Keratinocyte (primary cell): ENCODE results near the gene ZFAND5. TPM values are rescaled to one million over a fixed set of nuclear protein-coding genes. Genes with fewer than 3 reads are reported as not detected.

ENCODE experiments used
- DNase-seq: peaks from one replicate; pipeline ENCODE4 v3.0.0-alpha.2; 2011; ENCODE audit warnings: low read depth, missing footprints, low spot score
- FAIRE-seq: peaks from 2 replicates; lab custom pipeline; 2011; peaks lifted over from hg19 to GRCh38; lab: Jason Lieb, UNC
- H2AFZ ChIP-seq: 2 replicates; pipeline ENCODE4 v1.6.0; 2012; ENCODE audit warnings: low read length, control low read depth, inconsistent platforms; ENCODE audit not compliant: control insufficient read depth
- H3K27ac ChIP-seq: 2 replicates; pipeline ENCODE4 v1.5.1; 2011; ENCODE audit warnings: low read length; ENCODE audit not compliant: control insufficient read depth, insufficient read depth
- H3K27me3 ChIP-seq: 3 replicates; pipeline ENCODE4 v1.6.0; 2011; ENCODE audit warnings: low read length; ENCODE audit not compliant: control insufficient read depth, insufficient read depth; ENCODE audit errors: extremely low read depth
- H3K36me3 ChIP-seq, 2 experiments: 2 replicates in 1 of 2; 3 replicates in 1 of 2; pipeline ENCODE4 v1.5.1; 2011; ENCODE audit warnings: low read length in 2 of 2, mild to moderate bottlenecking in 1 of 2; ENCODE audit not compliant: control insufficient read depth in 2 of 2, insufficient read depth in 2 of 2; ENCODE audit errors: extremely low read depth in 1 of 2
- H3K4me1 ChIP-seq: 3 replicates; pipeline ENCODE4 v1.5.1; 2011; ENCODE audit warnings: low read length; ENCODE audit not compliant: control insufficient read depth, insufficient read depth; ENCODE audit errors: extremely low read depth
- H3K4me2 ChIP-seq: 3 replicates; pipeline ENCODE4 v1.6.0; 2011; ENCODE audit warnings: low read depth, low read length; ENCODE audit not compliant: control insufficient read depth, insufficient read depth; ENCODE audit errors: extremely low read depth
- H3K4me3 ChIP-seq, 3 experiments: fragments of 200-600 bp in 1 of 3; sonication (generic) in 1 of 3; 2 replicates in 2 of 3; 3 replicates in 1 of 3; pipeline ENCODE4 v1.5.1; 2011 to 2016; ENCODE audit warnings: low read length in 3 of 3, mild to moderate bottlenecking in 3 of 3, control low read depth in 2 of 3, inconsistent platforms in 1 of 3, low read depth in 1 of 3, mixed read lengths in 1 of 3, mixed run types in 1 of 3, moderate library complexity in 1 of 3; ENCODE audit not compliant: control insufficient read depth in 2 of 3, insufficient read depth in 2 of 3; ENCODE audit errors: extremely low read depth in 1 of 3
- H3K79me2 ChIP-seq: 2 replicates; pipeline ENCODE4 v1.6.0; 2012; ENCODE audit warnings: low read length; ENCODE audit not compliant: control insufficient read depth, insufficient read depth
- H3K9ac ChIP-seq: 3 replicates; pipeline ENCODE4 v1.6.0; 2011; ENCODE audit warnings: low read length; ENCODE audit not compliant: control insufficient read depth, insufficient read depth; ENCODE audit errors: extremely low read depth
- H3K9me1 ChIP-seq: 3 replicates; pipeline ENCODE4 v1.6.0; 2011; ENCODE audit warnings: low read length; ENCODE audit not compliant: control insufficient read depth, insufficient read depth; ENCODE audit errors: extremely low read depth
- H3K9me3 ChIP-seq: 2 replicates; pipeline ENCODE4 v1.5.1; 2012; ENCODE audit warnings: low read depth, low read length; ENCODE audit not compliant: control insufficient read depth
- H4K20me1 ChIP-seq: 3 replicates; pipeline ENCODE4 v1.6.0; 2011; ENCODE audit warnings: low read length; ENCODE audit not compliant: control insufficient read depth, insufficient read depth; ENCODE audit errors: extremely low read depth
- CTCF ChIP-seq, 3 experiments: IDR thresholded peaks in 1 of 3; conservative IDR thresholded peaks in 1 of 3; optimal IDR thresholded peaks in 1 of 3; 2 replicates in 2 of 3; 3 replicates in 1 of 3; pipeline versions ENCODE3 to v1.5.1; 2011; ENCODE audit warnings: low read length in 3 of 3, mild to moderate bottlenecking in 3 of 3, moderate library complexity in 2 of 3, control low read depth in 1 of 3, inconsistent platforms in 1 of 3; ENCODE audit not compliant: insufficient read depth in 2 of 3; ENCODE audit errors: extremely low read depth in 1 of 3
- EZH2 ChIP-seq: IDR thresholded peaks from one replicate; pipeline ENCODE4 v1.6.1; 2012; ENCODE audit warnings: inconsistent platforms, mild to moderate bottlenecking, low read length, moderate library complexity
- dilution Hi-C: fragments of 300-500 bp; cut with MboI; formaldehyde crosslinking; loops from one replicate; pipeline ENCODE4 v1.7.0; 2020; ENCODE audit warnings: low sequenced_read_pairs; ENCODE audit not compliant: extremely low pct_ligation_motif_present
- polyA plus RNA-seq, 5 experiments: library from polyadenylated mRNA; depleted of rRNA in 3 of 5; stranded (reverse) in 3 of 5; stranded (forward) in 1 of 5; unstranded in 1 of 5; fragments of >200 nt; gene quantifications; 1 replicate in 1 of 5; 2 replicates in 3 of 5; 3 replicates in 1 of 5; pipeline versions ENCODE4 v1.2.1 to v1.2.3, GENCODE V29; 2011 to 2012; ENCODE audit warnings: missing spikeins in 2 of 5, low read depth in 1 of 5, low replicate concordance in 1 of 5

ZFAND5 gene
- polyA plus RNA-seq, 1 donor (not counting 4 experiments of a cell fraction or from before 2014, with no cell fraction given), result 67.9 TPM

- H3K79me2 ChIP-seq, result no peaks in the 10 kb centered on the region
- no peak overlapping the region for H2AFZ ChIP-seq
- FAIRE-seq (no peak), DNase-seq (no peak)
- H3K4me2 ChIP-seq, result no peak overlapping the region
- H3K9ac ChIP-seq, result no peak overlapping the region
- no peak for TF ChIP-seq CTCF (optimal IDR thresholded peaks at IDR 0.05 in 1 of 3, IDR thresholded peaks at IDR 0.05 in 1 of 3, conservative IDR thresholded peaks at IDR 0.05 in 1 of 3; ENCODE audit: extremely low read depth in 1 of 3, insufficient read depth in 2 of 3, low read length in 3 of 3)
- no peak for TF ChIP-seq EZH2
- H3K4me3 ChIP-seq, result no peak overlapping the region
- no peaks in the 10 kb centered on the region for H3K9me3 ChIP-seq
- H3K27ac ChIP-seq, result no peak overlapping the region
- dilution Hi-C loops, result loop anchor here (10.0 kb wide), 1 partner anchor 52 kb away; no protein-coding TSS in a partner anchor
- H3K9me1 ChIP-seq, result no peaks in the 10 kb centered on the region
- H3K36me3 ChIP-seq, result no peaks in the 10 kb centered on the region
- no peaks in the 10 kb centered on the region for H4K20me1 ChIP-seq
- H3K27me3 ChIP-seq, result no peaks in the 10 kb centered on the region
- peaks cover 7% of the 10 kb centered on the region for H3K4me1 ChIP-seq
Measured at GRCh38 chr9:72382405-72382804, 17.4 kb upstream of the ZFAND5 start.

GRCh38 chr9:72377041-72377440 is 12.0 kb upstream of the ZFAND5 start:
- DNase-seq (no peak), FAIRE-seq (no peak)
- Histone ChIP-seq H3K27me3 (no peaks in the 10 kb centered on the region), H4K20me1 (no peaks in the 10 kb centered on the region), H3K27ac (no peak overlapping the region), H3K36me3 (no peaks in the 10 kb centered on the region), H3K9ac (no peak overlapping the region), H3K9me1 (no peaks in the 10 kb centered on the region), H3K79me2 (no peaks in the 10 kb centered on the region), H3K4me2 (no peak overlapping the region), H2AFZ (no peak overlapping the region), H3K9me3 (no peaks in the 10 kb centered on the region), H3K4me3 (no peak overlapping the region), H3K4me1 (no peaks in the 10 kb centered on the region)
- TF ChIP-seq EZH2, result no peak
- no peak for TF ChIP-seq CTCF (optimal IDR thresholded peaks at IDR 0.05 in 1 of 3, IDR thresholded peaks at IDR 0.05 in 1 of 3, conservative IDR thresholded peaks at IDR 0.05 in 1 of 3; ENCODE audit: extremely low read depth in 1 of 3, insufficient read depth in 2 of 3, low read length in 3 of 3)
- dilution Hi-C loops, result no loop called here
